Erythroblast (primary cell): Measurements from ENCODE around the gene MARK2.

Experiments used
- GATA1 ChIP-seq: IDR thresholded peaks from 2 replicates; pipeline ENCODE4 v1.6.1; 2011; ENCODE audit warnings: low read depth, mild to moderate bottlenecking, control low read depth, low read length, moderate library complexity
- POLR2A ChIP-seq: IDR thresholded peaks from 2 replicates; pipeline ENCODE4 v1.6.1; 2011; ENCODE audit warnings: mild to moderate bottlenecking, low read length

GRCh38 chr11:63917692-63918506 is 79.0 kb downstream of the MARK2 start:
- TF ChIP-seq POLR2A (no peak), GATA1 (no peak)
